Cardiac fibroblast (primary cell): Measurements from ENCODE around the gene DHX34.
"Not testable (repeated sequence)": the region's sequence is repeated elsewhere in the genome, so short reads cannot be mapped to it uniquely, and the experiment has no call there.

ENCODE experiments used
- DNase-seq, 2 donors: peaks; one replicate each; pipeline versions ENCODE4 v3.0.0 to v3.0.0-alpha.2; 2010; ENCODE audit warnings: low read depth in 2 of 2
- H3K4me3 ChIP-seq, 2 donors: replicated peaks in 1 of 2; 1 replicate in 1 of 2; 2 replicates in 1 of 2; pipeline ENCODE4 v1.5.1; 2011; ENCODE audit warnings: low read depth in 2 of 2, low read length in 2 of 2, mild to moderate bottlenecking in 2 of 2, moderate library complexity in 1 of 2
- CTCF ChIP-seq: IDR thresholded peaks from one replicate; pipeline ENCODE4 v1.5.1; 2011; ENCODE audit warnings: low read depth, mild to moderate bottlenecking, low read length, inconsistent platforms

Gene DHX34

GRCh38 chr19:47363758-47364531, 14.8 kb downstream of the DHX34 start:
- H3K4me3 ChIP-seq: no peak overlapping the region
- no peak for TF ChIP-seq CTCF
- peak; percentile 42 to 84 for DNase-seq

GRCh38 chr19:47365455-47365854, 16.3 kb downstream of the DHX34 start:
- not testable (repeated sequence) for DNase-seq, H3K4me3 ChIP-seq

- H3K4me3 ChIP-seq: no peak overlapping the region
- no peak for TF ChIP-seq CTCF
- peak; percentile 57 to 82 for DNase-seq
These were observed 21.0 kb downstream of the DHX34 start for GRCh38 chr19:47370045-47370611.

- DNase-seq: no peak
- H3K4me3 ChIP-seq: no peak overlapping the region
- no peak for TF ChIP-seq CTCF
These were observed 22.1 kb downstream of the DHX34 start for GRCh38 chr19:47371261-47371660.

GRCh38 chr19:47372603-47373002, 23.5 kb downstream of the DHX34 start:
- no peak for TF ChIP-seq CTCF
- H3K4me3 ChIP-seq: no peak overlapping the region
- no peak for DNase-seq

- no peak for DNase-seq
- H3K4me3 ChIP-seq: no peak overlapping the region
- no peak for TF ChIP-seq CTCF
These were observed 24.4 kb downstream of the DHX34 start for GRCh38 chr19:47373246-47374240.
